HCEC 1CT (cell line): Measurements from ENCODE around the gene NGRN.
"Not testable (repeated sequence)": the region's sequence is repeated elsewhere in the genome, so short reads cannot be mapped to it uniquely, and the experiment has no call there.

Source experiments
- DNase-seq: peaks from one replicate; pipeline ENCODE4 v3.0.0-alpha.2; 2017

Gene NGRN

GRCh38 chr15:90286678-90287077 lies 21.2 kb downstream of the NGRN start:
- DNase-seq, result peak; percentile 39

- no peak for DNase-seq
Measured at GRCh38 chr15:90287101-90287500, 21.6 kb downstream of the NGRN start.

GRCh38 chr15:90287946-90288345 lies 22.5 kb downstream of the NGRN start:
- no peak for DNase-seq

GRCh38 chr15:90291679-90292356 lies 26.3 kb downstream of the NGRN start:
- no peak for DNase-seq

DNA sequence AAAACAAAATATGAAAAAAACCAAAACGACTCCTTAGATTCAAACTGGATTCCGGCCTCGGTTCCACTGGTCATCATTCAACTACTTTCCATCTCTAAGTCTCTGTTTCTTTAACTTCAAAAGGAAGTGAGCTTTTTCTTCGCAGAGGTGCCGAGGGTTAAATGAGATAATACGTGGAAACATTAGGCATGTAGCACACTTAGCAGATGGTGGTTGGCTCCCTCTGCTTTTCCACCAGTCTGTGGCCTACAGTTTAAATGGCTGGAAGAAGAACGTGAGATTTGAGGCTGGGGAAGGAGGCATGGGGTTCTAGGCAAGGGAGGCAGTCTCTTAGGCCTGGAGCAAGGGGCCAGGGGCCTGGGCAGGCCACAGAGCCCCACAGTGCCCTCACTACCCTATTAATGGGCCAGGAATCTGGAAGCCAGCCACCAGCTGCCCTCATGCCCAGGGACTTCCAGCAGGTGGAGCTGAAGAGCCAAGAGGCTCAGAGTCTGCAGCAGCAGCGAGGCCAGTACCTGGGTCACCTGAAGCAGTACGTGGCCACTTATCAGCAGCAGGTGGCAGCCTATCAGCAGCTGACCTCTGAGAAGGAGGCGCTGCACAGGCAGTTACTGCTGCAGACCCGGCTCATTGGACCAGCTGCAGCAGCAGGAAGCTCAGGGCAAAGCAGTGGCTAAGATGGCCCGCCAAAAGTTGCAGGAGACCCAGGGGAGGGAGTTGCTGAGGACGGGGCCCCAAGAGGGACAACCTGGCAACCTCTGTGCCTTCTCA lies 27.8 kb downstream of the NGRN start:
- peak; percentile 7 for DNase-seq

GRCh38 chr15:90294159-90294558 lies 28.7 kb downstream of the NGRN start:
- no peak for DNase-seq

- DNase-seq, result no peak
Measured at GRCh38 chr15:90294601-90295269, 29.3 kb downstream of the NGRN start.

- DNase-seq, result no peak
Measured at GRCh38 chr15:90295270-90295648, 29.8 kb downstream of the NGRN start.

DNA sequence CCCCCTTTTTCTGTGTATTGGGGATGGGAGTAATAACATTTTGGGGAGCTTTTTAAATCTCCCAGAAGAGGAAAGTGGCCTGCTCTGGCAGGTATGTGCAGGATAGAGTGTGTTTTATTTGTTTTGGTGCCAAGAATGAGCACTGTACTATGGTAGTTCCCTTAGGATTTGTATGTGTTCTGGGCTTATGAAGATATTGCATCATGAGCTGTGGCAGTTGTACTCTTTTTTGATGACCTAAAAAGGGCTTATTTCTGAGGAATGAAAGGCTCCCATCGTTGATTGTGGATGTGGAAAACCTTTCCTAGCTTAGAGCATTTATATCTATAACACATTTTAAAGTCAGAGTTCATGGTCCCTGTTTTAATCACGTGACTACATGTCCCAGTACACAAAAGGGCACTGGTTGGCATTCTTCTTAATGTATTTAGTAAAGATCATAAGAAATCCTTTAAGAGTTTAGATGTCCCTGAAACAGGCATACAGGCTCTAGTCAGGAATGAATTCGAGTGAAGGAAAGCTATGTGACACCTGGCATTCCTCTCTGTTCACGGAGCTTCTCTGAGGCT lies 30.9 kb downstream of the NGRN start:
- not testable (repeated sequence) for DNase-seq

DNA sequence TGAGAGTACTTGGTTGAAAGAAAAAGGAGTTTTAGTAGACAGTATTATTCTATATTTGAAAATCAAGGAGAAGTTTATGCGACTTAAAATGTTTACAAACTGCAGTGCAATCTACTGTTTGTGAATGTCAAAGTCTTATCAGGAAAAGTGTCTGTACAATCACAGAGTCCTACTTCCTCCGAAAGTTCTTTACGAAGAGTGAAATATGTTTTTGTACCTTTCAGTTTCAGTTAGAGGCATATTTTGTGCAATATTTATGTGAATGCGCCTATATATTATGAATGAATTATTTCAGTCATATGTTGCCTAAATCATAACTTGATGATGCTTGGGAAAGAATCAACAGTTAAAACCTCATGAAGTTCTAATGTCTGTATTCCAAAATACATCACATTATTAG lies 31.5 kb downstream of the NGRN start:
- no peak for DNase-seq

DNA sequence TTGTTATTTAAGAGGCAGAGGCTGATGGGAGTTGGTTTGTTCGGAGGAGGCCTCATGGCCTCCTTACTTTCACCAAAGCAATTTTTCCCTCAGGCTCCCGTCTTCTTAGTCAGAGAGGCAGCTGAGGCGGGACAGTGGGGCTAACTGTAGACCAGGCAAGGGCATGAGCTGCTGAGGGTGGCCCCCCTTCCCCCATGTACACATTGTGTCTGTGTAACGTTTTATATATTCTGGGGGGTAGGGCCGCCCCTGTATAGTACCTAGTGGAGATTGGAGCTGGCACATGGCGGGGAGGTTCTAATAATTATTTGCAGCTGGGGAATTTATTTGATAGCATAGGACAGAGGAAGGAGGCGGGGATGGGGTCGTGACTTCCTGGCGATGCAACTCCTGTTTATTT lies 35.1 kb downstream of the NGRN start:
- DNase-seq, result no peak

DNA sequence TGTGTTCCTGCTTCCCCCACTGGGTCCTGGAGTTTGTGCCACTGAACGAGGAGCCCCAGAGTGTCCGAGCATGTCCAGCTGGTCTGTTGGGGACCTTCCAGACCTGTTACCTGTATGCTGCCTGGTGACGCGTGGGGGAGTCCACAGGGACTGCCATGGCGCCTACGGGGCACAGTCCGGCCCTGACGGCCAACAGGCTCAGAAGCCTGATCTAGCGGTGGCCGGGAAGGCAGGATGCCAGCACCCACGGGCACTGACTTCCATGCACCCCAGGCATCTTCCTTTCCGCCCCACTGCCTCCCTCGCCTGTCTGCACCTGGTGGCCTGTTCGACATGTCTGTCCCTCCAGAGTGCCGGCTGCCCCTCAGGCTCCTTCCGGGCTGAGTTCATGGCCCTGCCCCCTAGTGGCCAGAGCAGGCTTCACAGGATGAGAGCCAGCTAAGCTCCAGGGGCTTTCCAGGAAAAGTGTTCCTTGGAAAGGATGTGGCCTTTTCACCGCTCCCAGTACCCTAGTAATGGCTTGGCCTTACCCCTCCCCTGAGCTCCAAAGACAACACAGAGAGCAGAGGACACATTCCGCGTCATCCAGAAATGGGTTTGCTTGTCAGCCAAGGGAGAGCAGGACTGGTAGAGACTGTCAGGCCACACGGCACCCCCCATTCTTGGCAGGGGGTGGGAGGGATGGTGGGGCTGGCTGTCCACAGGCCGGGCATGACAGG lies 35.7 kb downstream of the NGRN start:
- DNase-seq, result peak; percentile 30

GRCh38 chr15:90301707-90302300 lies 36.3 kb downstream of the NGRN start:
- no peak for DNase-seq

- not testable (repeated sequence) for DNase-seq
Measured at GRCh38 chr15:90305355-90305754, 39.9 kb downstream of the NGRN start.

DNA sequence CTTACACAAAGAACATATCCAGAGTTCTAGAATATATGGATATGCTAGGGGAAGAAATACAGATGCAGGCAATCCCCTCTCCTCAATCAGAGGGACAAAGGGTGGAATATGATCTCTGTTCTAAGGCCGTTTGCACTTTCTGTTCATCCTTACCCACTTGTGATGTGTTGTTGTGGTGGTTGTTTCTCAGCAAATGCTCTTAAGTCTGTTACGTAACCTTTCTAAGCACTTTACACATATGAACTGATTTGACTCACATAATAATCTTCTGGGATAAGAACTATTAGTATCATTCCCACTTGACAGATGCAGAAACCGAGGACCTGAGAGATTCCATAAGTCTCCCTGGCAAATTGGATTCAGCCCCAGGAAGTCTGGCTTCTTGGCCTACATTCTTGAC lies 40.5 kb downstream of the NGRN start:
- no peak for DNase-seq

- DNase-seq, result no peak
Measured at GRCh38 chr15:90306560-90306959, 41.1 kb downstream of the NGRN start.

DNA sequence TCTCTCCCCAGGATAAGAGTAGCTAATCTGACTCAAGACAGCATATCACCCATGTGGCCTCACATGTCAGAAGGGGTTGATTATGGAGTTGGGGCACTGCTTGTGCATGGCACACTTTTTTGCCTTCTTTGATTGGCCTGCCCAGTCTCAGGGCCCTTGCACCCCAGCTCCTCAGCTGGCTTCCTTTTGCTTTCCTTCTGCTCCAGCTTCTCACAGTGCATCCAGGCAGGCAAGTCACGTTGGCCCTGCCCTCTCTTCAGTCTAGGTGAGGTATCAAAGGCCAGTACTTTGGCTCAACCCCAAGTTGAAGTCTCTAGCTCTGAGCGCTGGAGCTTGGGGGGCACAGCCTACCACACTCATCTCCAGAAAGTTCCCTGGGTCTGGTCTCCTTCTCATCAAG lies 42.2 kb downstream of the NGRN start:
- no peak for DNase-seq

GRCh38 chr15:90309020-90309419 lies 43.5 kb downstream of the NGRN start:
- no peak for DNase-seq

- peak; percentile 62 for DNase-seq
Measured at GRCh38 chr15:90315278-90315982, 50.0 kb downstream of the NGRN start.

DNA sequence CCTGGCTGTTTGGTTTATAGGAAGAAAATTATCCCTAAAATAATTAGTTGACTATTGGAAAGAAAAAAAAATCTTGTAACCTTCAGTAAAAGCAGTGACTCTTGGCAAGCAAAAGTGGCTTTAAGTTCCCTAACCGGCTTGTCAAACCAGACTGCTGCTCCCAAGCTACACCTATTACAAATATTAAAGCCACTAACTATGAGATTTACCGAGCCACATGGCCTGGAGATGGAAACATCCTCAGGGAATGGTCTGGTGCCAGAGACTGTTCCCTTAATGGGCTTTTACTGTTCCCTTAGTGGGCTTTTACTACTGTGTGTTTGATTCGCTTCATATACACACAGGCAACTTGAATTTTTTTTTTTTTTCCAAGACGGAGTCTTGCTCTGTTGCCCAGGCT lies 50.7 kb downstream of the NGRN start:
- DNase-seq, result no peak

GRCh38 chr15:90318591-90318990 lies 53.1 kb downstream of the NGRN start:
- DNase-seq, result no peak
